PC-9 (cell line): ENCODE results near the gene GABPB1.

Experiments used
- CTCF ChIP-seq: fragments of 200-600 bp; sonication (generic); conservative IDR thresholded peaks from 2 replicates; pipeline ENCODE4 v1.6.1; 2017; ENCODE audit warnings: mixed run types, antibody characterized with exemption, mild to moderate bottlenecking, moderate library complexity
- EZH2 ChIP-seq: fragments of 200-600 bp; sonication (generic); IDR thresholded peaks from 2 replicates; pipeline ENCODE4 v1.8.0; 2017; ENCODE audit warnings: antibody characterized with exemption, low read depth

GRCh38 chr15:50280271-50280670 lies 74.7 kb downstream of the GABPB1 start:
- TF ChIP-seq CTCF, result no peak
- no peak for TF ChIP-seq EZH2
